ENCODE measurements around the gene OLAH. TPM values are rescaled to one million over a fixed set of nuclear protein-coding genes. Genes with fewer than 3 reads are reported as not detected.
A peak's percentile ranks its signal among the peaks of the same experiment; 100 is the strongest.

The OLAH gene
- total RNA-seq, 2 experiments from 2014 or later, result 1.0 to 1.2 TPM

DNA sequence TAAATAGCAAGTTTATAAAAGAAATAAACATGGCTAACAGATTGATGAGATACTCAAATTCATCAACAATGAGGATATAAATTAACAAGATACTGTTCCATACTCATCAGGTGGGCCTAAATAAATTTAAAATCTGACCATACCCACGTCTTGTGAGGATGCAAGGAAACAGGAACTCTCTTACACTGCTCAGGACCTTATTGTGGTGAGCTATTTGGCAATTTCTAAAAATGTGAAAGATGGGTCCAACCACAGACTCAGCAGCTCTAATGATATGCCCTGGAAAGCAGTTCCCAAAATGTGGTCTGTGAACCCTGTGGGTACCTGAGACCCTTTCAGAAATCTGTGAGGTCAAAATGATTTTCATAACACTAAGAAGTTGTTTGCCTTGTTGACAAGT is 74.9 kb downstream of the OLAH start:
- Mint-ChIP-seq H3K27me3 (no peaks in the 10 kb centered on the region), H3K27ac (no peak overlapping the region), H3K4me3 (no peak overlapping the region), H3K9me3 (peaks cover 2% of the 10 kb centered on the region), H3K36me3 (ENCODE audit: low read depth) (peaks cover 16% of the 10 kb centered on the region), H3K4me1 (peaks cover 26% of the 10 kb centered on the region)
- no peak for DNase-seq
- ChIA-PET CTCF (no interaction called here), POLR2A (no interaction called here)

DNA sequence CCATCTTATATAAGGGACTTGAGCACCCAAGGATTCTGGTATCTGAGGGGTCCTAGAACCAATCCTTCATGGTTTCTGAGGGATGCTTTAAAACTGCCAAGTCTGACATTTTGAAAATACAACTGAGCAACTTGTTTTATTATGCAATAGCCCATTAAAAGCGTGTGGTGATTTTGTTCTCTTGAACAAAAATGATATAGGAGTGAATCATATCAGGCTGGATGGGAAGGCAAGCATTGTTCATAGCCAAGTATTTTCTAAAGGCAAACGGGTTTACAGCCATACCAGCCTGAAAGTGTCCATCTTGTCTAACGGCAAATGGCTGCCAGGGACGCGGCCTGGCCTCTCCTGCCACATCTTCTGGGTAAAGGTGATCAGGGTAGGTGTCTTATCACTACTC is 76.8 kb downstream of the OLAH start:
- CTCF ChIA-PET, result no interaction called here
- no peak overlapping the region for H3K27ac Mint-ChIP-seq
- H3K4me3 Mint-ChIP-seq, result no peak overlapping the region
- peaks cover 27% of the 10 kb centered on the region for H3K36me3 Mint-ChIP-seq (ENCODE audit: low read depth)
- DNase-seq, result no peak
- H3K27me3 Mint-ChIP-seq, result no peaks in the 10 kb centered on the region
- H3K9me3 Mint-ChIP-seq, result peaks cover 2% of the 10 kb centered on the region
- peaks cover 42% of the 10 kb centered on the region for H3K4me1 Mint-ChIP-seq
- POLR2A ChIA-PET, result no interaction called here

DNA sequence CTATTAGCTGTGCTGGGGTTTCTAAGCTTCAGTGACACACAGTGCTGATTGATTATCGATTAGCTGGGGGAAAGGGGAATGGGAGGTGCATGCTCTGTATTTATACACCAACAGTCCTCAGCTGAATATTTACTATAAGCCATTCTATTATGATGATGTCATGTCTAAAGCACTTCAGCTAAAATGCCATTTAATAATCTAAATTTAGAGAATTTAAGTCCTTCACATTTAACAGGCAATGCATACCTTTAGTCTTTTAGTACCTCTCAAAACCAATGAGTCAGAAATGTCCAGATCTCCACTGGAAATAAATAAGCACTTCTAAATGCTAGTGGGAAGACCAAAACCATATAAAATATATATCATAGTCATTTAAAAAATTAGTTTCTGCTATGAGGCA is 78.0 kb downstream of the OLAH start:
- no peak overlapping the region for H3K27ac Mint-ChIP-seq
- ChIA-PET CTCF (no interaction called here), POLR2A (no interaction called here)
- peaks cover 48% of the 10 kb centered on the region for H3K4me1 Mint-ChIP-seq
- DNase-seq, result no peak
- no peaks in the 10 kb centered on the region for H3K27me3 Mint-ChIP-seq
- H3K9me3 Mint-ChIP-seq, result peaks cover 6% of the 10 kb centered on the region
- H3K36me3 Mint-ChIP-seq (ENCODE audit: low read depth), result peaks cover 36% of the 10 kb centered on the region
- no peak overlapping the region for H3K4me3 Mint-ChIP-seq

DNA sequence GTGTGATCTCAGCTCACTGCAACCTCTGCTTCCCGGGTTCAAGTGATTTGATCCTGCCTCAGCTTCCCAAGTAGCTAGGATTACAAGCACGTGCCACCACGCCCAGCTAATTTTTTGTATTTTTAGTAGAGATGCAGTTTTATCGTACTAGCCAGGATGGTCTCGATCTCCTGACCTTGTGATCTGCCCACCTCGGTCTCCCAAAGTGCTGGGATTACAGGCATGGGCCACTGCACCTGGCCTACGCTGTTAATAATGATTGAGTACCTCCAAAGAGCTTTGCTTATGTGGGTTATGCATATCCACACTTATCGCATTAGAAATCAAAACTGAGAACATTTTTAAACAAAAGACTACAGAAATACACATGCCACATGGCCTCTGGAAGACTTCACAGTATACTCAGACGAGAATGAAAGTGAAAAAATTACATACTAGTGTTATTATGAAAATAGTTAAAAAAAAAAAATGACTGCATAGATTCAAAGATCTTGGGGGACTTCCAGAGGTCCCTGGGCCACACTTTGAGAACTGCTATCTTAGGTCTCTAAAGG is 78.8 kb downstream of the OLAH start:
- no peak for DNase-seq
- Mint-ChIP-seq H3K9me3 (peaks cover 6% of the 10 kb centered on the region), H3K27ac (peak overlapping the region; percentile 41), H3K4me3 (no peak overlapping the region), H3K27me3 (no peaks in the 10 kb centered on the region), H3K4me1 (peaks cover 48% of the 10 kb centered on the region), H3K36me3 (ENCODE audit: low read depth) (peaks cover 39% of the 10 kb centered on the region)
- CTCF ChIA-PET, result interaction anchor here (0.5 to 1.4 kb wide), 3 partner anchors 10 to 431 kb away, joined by 3 to 5 read pairs (median 3); no protein-coding TSS in a partner anchor
- POLR2A ChIA-PET, result no interaction called here

Other genes starting within 250 kb of the OLAH start
- gene CDNF, start 205.9 kb upstream of the OLAH start, total RNA-seq, result under 1 TPM; 0.67 to 0.85 TPM
- gene HSPA14, start 205.6 kb upstream of the OLAH start, total RNA-seq, result 10 to 100 TPM; 24.6 to 26.8 TPM
- gene MSANTD7, start 205.6 kb upstream of the OLAH start, total RNA-seq, result 10 to 100 TPM; 18.3 to 21.6 TPM
- gene SUV39H2, start 165.1 kb upstream of the OLAH start, total RNA-seq, result 10 to 100 TPM; 30.9 to 36.6 TPM
- gene DCLRE1C, start 89.8 kb upstream of the OLAH start, total RNA-seq, result 10 to 100 TPM; 60.4 to 66.2 TPM
- gene MEIG1, start 84.6 kb upstream of the OLAH start, total RNA-seq, result under 1 TPM; 0.71 to 0.82 TPM
- gene ACBD7, start 44.8 kb downstream of the OLAH start, total RNA-seq, result 1 to 10 TPM; 8.1 to 9.2 TPM
- 10 to 100 TPM; 17.4 to 19.2 TPM for gene RPP38, start 53.4 kb downstream of the OLAH start, total RNA-seq
- 10 to 100 TPM; 47.7 to 50.9 TPM for gene NMT2, start 124.8 kb downstream of the OLAH start, total RNA-seq

Measured in activated CD4-positive, alpha-beta T cell treated with anti-CD3 and anti-CD28 coated beads, Interleukin-2, amount 10 ng/mL, durations not matched to agents 7 days and 5 days (primary cell).